Measurements from ENCODE around the gene HIVEP3.

The HIVEP3 gene

DNA sequence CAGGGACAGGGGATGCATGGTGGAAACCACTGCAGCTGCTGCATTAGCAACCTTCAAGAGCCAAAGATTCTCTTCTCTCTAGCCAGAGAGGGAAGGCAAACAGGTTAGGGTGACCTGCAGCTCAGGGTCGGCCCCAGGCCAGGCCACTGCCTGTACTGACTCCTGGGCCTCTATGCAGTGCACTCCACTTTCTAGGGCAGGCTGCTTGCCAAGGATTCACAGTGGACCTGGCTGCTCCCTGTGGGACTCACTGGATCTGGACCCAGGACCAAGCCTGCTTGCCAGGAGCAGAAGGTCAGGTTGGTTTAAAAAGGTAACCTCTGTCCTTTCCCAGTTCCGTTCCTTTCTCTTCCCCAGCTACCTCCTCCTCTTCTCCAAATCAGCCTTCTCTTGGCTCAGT, 52.4 kb downstream of the HIVEP3 start:
- no peak overlapping the region for H3K4me3 Mint-ChIP-seq
- H3K27me3 Mint-ChIP-seq (ENCODE audit: low read depth): no peaks in the 10 kb centered on the region
- no peaks in the 10 kb centered on the region for H3K9me3 Mint-ChIP-seq
- H3K36me3 Mint-ChIP-seq (ENCODE audit: low read depth): no peaks in the 10 kb centered on the region
- no peak for DNase-seq (ENCODE audit: low spot score)
- H3K4me1 Mint-ChIP-seq (ENCODE audit: low read depth): peaks cover 35% of the 10 kb centered on the region
- H3K27ac Mint-ChIP-seq: no peak overlapping the region

DNA sequence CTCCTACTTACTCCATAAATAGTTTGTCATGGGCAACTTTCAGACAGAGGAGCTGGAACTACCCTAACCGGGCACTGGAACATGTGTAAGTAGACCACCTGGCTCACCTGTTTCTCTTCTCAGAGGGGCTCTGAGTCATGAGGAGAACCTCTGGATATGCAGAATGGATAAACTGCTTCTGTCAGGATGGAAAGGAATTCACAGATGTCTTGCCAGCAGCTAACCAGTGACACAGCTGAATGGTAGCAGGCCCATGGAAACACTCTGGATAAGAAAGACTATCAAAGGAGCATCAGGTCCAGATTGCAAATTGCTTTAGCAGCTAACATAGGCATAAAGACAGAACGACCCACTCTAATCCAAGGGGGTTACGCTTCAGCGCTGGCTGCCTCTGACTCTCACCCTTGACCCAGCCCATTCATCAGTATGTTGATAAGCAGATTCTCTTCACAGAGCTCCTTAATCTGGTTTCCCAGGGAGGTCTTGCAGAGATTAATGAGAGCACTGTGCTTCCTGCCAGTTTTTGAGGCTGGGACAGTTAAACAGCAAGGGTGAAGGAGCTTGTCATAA, 54.2 kb downstream of the HIVEP3 start:
- Mint-ChIP-seq H3K36me3 (ENCODE audit: low read depth) (no peaks in the 10 kb centered on the region), H3K9me3 (no peaks in the 10 kb centered on the region), H3K4me1 (ENCODE audit: low read depth) (peaks cover 37% of the 10 kb centered on the region), H3K27ac (no peak overlapping the region), H3K27me3 (ENCODE audit: low read depth) (no peaks in the 10 kb centered on the region), H3K4me3 (no peak overlapping the region)
- DNase-seq (ENCODE audit: low spot score): no peak

DNA sequence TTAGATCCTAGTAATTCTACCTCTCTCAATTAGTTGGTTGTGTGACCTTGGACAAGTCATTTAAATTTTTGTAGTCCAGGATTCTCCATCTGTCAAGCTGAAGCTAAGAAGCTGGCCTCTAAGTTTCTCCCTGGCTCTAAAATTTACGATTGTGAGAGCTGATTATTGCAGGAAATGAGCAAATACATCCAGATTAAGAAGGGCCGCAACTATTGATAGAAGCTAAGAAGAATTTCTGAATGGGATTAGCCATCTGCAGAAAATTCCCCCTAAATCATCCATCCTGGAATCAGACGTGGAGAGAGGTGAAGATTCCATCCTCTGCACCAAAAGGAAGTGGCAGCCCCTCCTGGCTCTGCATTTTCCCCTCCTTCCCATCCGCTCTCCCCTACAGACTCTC, 55.0 kb downstream of the HIVEP3 start:
- Mint-ChIP-seq H3K36me3 (ENCODE audit: low read depth) (no peaks in the 10 kb centered on the region), H3K9me3 (no peaks in the 10 kb centered on the region), H3K4me3 (no peak overlapping the region), H3K27ac (no peak overlapping the region), H3K4me1 (ENCODE audit: low read depth) (peaks cover 32% of the 10 kb centered on the region), H3K27me3 (ENCODE audit: low read depth) (no peaks in the 10 kb centered on the region)
- no peak for DNase-seq (ENCODE audit: low spot score)

DNA sequence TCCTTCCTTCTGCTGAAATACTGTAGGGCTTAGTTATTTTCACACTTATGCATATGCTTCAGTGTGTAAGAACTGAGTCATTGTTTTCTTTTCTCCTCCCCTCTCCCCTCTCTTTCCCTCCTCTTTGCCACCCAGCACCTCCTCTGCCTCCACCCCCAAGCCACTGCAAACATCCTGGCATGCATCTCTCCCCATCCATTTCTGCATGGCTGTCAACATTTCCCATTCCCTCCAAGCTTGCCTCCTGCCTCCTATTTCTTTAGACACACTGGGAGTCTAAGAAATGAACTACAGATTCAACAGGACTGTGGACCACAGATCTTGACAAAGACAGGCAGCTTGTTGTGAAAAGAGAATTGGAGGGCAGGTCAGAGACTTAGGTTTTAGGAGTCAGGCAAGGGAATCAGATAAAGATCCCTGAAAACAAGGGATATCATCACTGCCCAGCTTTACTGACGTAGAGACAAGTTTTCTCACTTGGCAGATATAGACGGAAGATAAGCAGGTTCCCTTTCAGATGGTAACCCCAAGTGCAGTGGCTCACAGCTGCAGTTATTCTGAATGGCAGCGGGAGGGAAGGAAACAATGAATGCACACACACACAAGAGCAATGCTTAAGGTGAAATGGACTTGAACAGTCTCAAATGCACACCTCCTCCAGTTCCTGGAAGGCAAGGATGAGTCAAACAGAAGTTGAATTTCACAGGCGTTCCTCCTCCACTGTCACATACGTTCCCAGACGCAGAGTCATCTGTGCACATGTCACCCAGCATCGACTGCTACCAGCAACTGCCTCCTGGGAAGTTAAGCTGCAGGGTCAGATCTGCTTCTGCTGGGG, 56.1 kb downstream of the HIVEP3 start:
- DNase-seq (ENCODE audit: low spot score): peak; percentile 86
- Mint-ChIP-seq H3K4me1 (ENCODE audit: low read depth) (peaks cover 22% of the 10 kb centered on the region), H3K4me3 (peak overlapping the region; percentile 15), H3K9me3 (no peaks in the 10 kb centered on the region), H3K27me3 (ENCODE audit: low read depth) (no peaks in the 10 kb centered on the region), H3K36me3 (ENCODE audit: low read depth) (no peaks in the 10 kb centered on the region), H3K27ac (peak overlapping the region; percentile 62)

DNA sequence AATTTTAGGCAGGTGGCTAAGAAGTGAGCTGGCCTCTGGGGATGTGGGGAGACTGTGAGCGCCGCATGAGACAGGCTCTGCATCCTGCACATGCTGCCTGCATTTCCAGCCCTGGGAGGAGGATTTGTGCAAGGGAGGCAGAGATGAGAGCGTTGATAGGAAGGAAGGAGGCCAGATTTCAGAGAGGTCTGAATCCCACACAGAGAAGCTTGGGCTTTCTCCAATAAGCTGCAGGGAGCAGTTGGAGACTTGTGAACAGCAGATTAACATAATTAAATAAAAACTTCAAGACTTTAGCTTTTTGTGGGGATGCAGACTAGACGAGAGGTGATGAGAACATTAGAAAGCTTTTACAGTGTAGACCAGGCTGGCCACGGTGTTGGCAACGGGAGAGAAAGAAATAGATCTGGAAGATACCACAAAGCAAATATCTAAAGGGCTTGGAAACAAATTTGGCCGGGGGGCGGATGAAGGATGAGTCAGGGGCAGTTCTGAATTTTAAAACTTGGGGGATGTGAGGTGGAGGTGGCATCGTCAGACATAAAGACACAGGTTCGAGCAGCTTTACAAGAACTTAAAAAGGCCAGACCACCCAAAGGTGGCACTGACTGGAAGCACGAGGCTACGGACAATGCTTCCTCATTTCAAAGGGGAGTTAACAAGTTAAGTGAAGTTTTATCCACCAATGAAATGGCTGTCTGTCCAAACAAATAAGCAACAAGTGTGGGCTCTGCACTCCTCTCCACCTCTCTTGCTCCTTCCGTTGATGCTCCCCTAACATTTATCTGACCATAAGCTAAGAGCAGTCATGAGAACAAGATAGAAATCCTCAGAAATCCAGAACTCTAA, 57.0 kb downstream of the HIVEP3 start:
- no peak for DNase-seq (ENCODE audit: low spot score)
- Mint-ChIP-seq H3K27ac (peak overlapping the region; percentile 62), H3K36me3 (ENCODE audit: low read depth) (no peaks in the 10 kb centered on the region), H3K4me1 (ENCODE audit: low read depth) (peaks cover 26% of the 10 kb centered on the region), H3K27me3 (ENCODE audit: low read depth) (no peaks in the 10 kb centered on the region), H3K4me3 (peak overlapping the region; percentile 15), H3K9me3 (no peaks in the 10 kb centered on the region)

DNA sequence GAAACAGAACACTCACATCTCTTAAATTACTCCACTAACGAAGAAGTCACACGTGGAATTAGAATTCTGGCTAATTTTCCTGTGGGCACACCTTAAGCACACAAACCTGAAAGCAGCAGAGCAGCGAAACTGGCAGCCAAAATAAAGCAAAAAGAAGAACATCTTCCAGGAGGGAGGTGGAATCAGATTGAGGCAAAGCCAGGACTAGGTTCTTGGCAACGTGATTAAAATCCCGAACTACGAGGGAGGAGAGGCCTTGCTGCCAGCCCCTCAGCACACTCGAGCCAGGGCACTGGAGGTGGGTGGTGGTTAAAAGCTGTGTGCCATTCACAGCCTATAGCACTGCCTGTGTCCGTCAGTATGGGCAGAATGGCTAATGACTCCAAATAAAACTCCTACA, 58.0 kb downstream of the HIVEP3 start:
- no peaks in the 10 kb centered on the region for H3K27me3 Mint-ChIP-seq (ENCODE audit: low read depth)
- H3K27ac Mint-ChIP-seq: no peak overlapping the region
- peaks cover 26% of the 10 kb centered on the region for H3K4me1 Mint-ChIP-seq (ENCODE audit: low read depth)
- DNase-seq (ENCODE audit: low spot score): no peak
- H3K4me3 Mint-ChIP-seq: no peak overlapping the region
- no peaks in the 10 kb centered on the region for H3K36me3 Mint-ChIP-seq (ENCODE audit: low read depth)
- H3K9me3 Mint-ChIP-seq: no peaks in the 10 kb centered on the region

DNA sequence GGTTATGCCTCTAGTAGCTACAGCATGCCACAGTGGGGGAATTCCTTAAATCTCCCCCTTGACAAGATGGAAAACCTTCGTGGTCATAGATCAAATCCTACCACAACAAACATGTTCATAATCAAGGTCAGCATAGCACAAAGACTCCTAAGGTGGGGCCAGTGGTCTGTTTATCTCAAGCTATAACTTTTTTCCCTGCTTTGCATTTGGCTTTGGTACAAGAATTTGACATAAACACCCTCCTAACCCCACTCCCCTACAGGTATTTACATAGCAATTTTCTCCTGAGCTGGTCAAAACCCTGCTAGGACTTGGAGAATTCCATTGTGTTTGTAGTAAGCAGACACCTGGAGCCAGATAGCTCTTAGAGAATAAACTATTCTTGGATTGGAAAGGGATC, 58.5 kb downstream of the HIVEP3 start:
- no peak overlapping the region for H3K27ac Mint-ChIP-seq
- H3K9me3 Mint-ChIP-seq: no peaks in the 10 kb centered on the region
- H3K4me3 Mint-ChIP-seq: no peak overlapping the region
- DNase-seq (ENCODE audit: low spot score): no peak
- peaks cover 26% of the 10 kb centered on the region for H3K4me1 Mint-ChIP-seq (ENCODE audit: low read depth)
- H3K27me3 Mint-ChIP-seq (ENCODE audit: low read depth): no peaks in the 10 kb centered on the region
- H3K36me3 Mint-ChIP-seq (ENCODE audit: low read depth): no peaks in the 10 kb centered on the region

DNA sequence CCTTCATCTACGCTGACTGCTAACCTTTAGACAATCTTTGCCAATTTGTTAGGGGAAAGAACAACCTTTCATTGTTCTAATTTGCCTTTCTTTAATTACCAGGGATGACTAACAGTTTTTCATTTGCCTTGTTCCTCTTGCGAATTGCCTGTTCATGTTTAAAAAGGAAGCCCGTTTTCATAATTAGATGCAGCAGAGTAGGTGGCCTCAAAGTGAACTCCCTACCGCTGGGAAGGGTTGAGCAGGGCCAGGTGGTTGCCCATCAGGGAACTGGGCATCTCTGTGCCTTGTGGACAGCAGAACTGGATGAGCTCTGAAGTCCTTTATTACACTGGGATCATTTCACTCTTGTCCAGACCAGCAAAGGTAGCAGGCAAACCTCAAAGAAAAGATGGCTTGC, 59.0 kb downstream of the HIVEP3 start:
- no peaks in the 10 kb centered on the region for H3K36me3 Mint-ChIP-seq (ENCODE audit: low read depth)
- no peak overlapping the region for H3K4me3 Mint-ChIP-seq
- no peak for DNase-seq (ENCODE audit: low spot score)
- no peak overlapping the region for H3K27ac Mint-ChIP-seq
- H3K9me3 Mint-ChIP-seq: no peaks in the 10 kb centered on the region
- peaks cover 26% of the 10 kb centered on the region for H3K4me1 Mint-ChIP-seq (ENCODE audit: low read depth)
- no peaks in the 10 kb centered on the region for H3K27me3 Mint-ChIP-seq (ENCODE audit: low read depth)

DNA sequence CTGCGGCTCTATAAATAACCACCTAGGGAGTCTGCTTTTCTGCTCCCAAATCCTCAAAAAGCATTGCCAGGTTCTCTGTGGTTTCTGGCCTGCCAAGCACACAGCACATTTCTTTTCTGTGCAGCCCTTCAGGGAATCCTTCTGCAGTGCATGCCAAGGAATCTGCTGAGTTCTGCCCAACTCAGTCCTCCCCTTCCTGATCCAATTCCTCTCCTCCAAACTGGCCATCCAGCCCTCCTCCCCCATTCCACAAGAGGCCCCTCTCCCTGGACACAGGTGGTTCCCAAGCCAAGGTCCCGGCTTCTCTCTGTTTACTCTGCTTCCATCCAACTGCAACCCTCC, 61.8 kb downstream of the HIVEP3 start:
- Mint-ChIP-seq H3K9me3 (peaks cover 3% of the 10 kb centered on the region), H3K27ac (no peak overlapping the region), H3K4me3 (no peak overlapping the region), H3K27me3 (ENCODE audit: low read depth) (no peaks in the 10 kb centered on the region), H3K36me3 (ENCODE audit: low read depth) (no peaks in the 10 kb centered on the region), H3K4me1 (ENCODE audit: low read depth) (peaks cover 12% of the 10 kb centered on the region)
- no peak for DNase-seq (ENCODE audit: low spot score)

DNA sequence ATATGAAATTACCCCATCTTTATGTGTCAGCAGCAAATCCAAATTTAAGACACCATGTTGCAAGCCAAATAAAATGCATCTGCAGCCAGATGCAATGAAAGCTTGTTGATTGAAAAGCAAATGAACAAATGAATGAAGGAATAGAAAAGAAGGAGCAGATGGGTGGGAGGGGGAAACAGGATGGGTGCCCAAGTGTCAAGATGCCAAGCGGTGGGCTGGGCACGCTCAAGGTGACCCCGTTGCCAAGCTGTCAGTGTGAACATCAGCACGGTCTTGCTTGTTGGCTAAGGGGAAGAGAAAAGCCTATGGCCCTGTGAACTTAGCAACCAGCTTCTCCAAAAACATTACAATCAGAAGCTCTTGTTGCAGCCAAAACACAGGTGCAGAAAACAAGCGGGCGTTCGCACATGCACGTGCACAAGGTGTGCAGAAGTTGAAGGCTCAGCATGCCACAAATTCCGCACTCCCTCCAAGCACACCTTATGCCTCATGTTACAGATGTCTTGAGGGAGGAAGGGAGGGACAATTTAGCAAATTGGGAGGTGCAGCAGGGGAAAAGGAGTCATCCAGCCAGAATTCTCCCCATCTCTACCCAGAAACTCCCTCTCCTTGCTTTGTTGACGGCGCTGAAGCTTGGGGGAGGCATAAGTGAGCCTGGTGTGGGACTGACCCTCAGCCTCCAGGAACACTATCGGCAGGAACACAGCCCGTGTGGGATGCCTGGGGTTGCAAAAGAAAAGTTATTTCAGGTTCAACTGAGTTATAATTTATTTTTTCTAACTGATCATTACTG, 62.4 kb downstream of the HIVEP3 start:
- Mint-ChIP-seq H3K4me3 (no peak overlapping the region), H3K36me3 (ENCODE audit: low read depth) (no peaks in the 10 kb centered on the region), H3K4me1 (ENCODE audit: low read depth) (peaks cover 6% of the 10 kb centered on the region), H3K9me3 (peaks cover 3% of the 10 kb centered on the region), H3K27me3 (ENCODE audit: low read depth) (no peaks in the 10 kb centered on the region), H3K27ac (no peak overlapping the region)
- no peak for DNase-seq (ENCODE audit: low spot score)

DNA sequence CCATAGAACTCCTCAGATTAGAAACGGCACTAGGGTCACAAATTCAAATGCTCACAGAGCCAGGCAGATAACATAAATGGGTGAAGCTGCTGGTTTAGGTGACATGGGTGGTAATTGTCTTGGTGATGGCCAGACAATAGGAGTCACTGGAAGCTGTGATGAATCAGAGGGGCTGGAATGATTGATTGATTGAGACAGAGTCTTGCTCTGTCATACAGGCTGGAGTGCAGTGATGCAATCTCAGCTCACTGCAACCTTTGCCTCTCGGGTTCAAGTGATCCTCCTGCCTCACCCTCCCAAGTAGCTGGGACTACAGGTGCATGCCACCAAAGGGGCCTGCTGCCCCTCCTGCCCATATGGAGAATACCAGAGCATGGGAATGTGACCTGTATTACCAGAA, 63.0 kb downstream of the HIVEP3 start:
- DNase-seq (ENCODE audit: low spot score): no peak
- no peak overlapping the region for H3K4me3 Mint-ChIP-seq
- peaks cover 7% of the 10 kb centered on the region for H3K4me1 Mint-ChIP-seq (ENCODE audit: low read depth)
- H3K36me3 Mint-ChIP-seq (ENCODE audit: low read depth): no peaks in the 10 kb centered on the region
- H3K27me3 Mint-ChIP-seq (ENCODE audit: low read depth): no peaks in the 10 kb centered on the region
- peaks cover 3% of the 10 kb centered on the region for H3K9me3 Mint-ChIP-seq
- no peak overlapping the region for H3K27ac Mint-ChIP-seq

DNA sequence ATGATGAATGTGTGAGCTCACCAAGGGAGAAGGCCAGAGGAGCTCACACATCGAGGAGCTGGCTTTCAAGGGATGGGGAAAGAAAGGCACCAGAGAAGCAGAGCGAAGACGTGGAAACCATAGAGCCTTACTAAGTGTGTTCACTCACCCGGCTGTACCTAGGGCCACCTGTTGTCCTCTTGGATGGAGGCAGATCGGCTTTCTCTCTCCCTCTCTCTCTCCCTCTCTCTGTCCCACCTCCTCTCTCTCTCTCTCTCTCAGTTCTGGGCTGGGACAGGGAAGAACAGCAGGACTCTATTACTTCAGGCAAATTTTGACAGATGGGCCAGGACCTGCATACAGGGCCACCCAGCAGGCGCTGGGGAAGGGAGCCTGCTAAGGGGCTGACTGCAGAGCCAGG, 64.8 kb downstream of the HIVEP3 start:
- no peak overlapping the region for H3K4me3 Mint-ChIP-seq
- no peaks in the 10 kb centered on the region for H3K27me3 Mint-ChIP-seq (ENCODE audit: low read depth)
- peaks cover 3% of the 10 kb centered on the region for H3K9me3 Mint-ChIP-seq
- no peaks in the 10 kb centered on the region for H3K36me3 Mint-ChIP-seq (ENCODE audit: low read depth)
- H3K4me1 Mint-ChIP-seq (ENCODE audit: low read depth): peaks cover 14% of the 10 kb centered on the region
- DNase-seq (ENCODE audit: low spot score): no peak
- no peak overlapping the region for H3K27ac Mint-ChIP-seq

DNA sequence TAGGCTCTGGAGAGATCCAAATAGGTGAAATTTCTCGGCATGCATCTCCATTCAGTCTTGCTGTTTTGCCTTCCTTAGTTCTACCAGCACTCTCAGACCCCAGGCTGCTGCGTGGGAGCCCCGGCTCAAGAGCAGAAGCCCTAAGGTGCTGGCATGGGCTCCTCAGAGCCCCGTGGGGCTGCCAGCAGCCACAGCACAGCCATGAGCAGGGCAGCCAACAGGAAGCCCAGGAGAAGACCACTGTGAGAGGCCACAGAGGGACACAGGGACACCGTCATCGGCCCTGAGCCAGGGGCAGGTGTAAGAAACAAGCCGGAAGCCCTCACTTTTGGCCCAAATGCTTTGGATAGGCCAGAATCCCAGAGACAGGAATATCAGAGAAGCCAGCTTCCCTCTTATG, 66.6 kb downstream of the HIVEP3 start:
- no peak for DNase-seq (ENCODE audit: low spot score)
- H3K4me1 Mint-ChIP-seq (ENCODE audit: low read depth): peaks cover 12% of the 10 kb centered on the region
- H3K36me3 Mint-ChIP-seq (ENCODE audit: low read depth): no peaks in the 10 kb centered on the region
- no peak overlapping the region for H3K4me3 Mint-ChIP-seq
- no peaks in the 10 kb centered on the region for H3K27me3 Mint-ChIP-seq (ENCODE audit: low read depth)
- peaks cover 3% of the 10 kb centered on the region for H3K9me3 Mint-ChIP-seq
- no peak overlapping the region for H3K27ac Mint-ChIP-seq

DNA sequence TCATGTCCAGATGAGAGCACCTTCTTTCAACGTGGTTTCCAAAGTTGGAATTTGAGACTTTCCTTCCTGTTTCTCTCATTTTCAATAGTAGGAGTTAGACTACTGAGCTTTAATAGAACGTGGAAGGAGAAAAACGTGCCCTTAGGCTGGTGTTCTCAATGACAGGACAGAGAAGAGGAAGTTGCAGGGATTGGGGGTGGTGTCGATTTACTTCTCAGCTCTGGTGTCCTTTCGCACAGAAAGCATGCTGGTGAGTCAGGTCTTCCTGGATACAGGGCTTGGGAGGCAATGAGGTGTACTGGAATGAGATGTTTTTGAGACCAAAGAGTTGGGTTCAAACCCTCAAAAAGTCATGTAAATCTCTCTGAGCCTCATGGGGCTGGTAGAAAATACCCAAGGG, 67.1 kb downstream of the HIVEP3 start:
- Mint-ChIP-seq H3K27me3 (ENCODE audit: low read depth) (no peaks in the 10 kb centered on the region), H3K27ac (no peak overlapping the region), H3K4me3 (no peak overlapping the region), H3K9me3 (peaks cover 3% of the 10 kb centered on the region), H3K4me1 (ENCODE audit: low read depth) (peaks cover 16% of the 10 kb centered on the region), H3K36me3 (ENCODE audit: low read depth) (no peaks in the 10 kb centered on the region)
- DNase-seq (ENCODE audit: low spot score): no peak

Data from T-helper 2 cell treated with Interferon-gamma antibody and Interleukin-4, amounts not matched to agents 5 μg/mL and 100 μg/mL, for 36 hours (primary cell).